GM19023 (cell line): ENCODE measurements around the gene MOSPD3.

Source experiments
- ATAC-seq: cut with Tn5 transposase; IDR thresholded peaks from one replicate; pipeline ENCODE4 v1.9.1; 2021; ENCODE audit warnings: mild to moderate bottlenecking, moderate library complexity; ENCODE audit not compliant: unreplicated experiment

MOSPD3 gene

GRCh38 chr7:100575206-100575631, 37.1 kb upstream of the MOSPD3 start:
- no peak for ATAC-seq

DNA sequence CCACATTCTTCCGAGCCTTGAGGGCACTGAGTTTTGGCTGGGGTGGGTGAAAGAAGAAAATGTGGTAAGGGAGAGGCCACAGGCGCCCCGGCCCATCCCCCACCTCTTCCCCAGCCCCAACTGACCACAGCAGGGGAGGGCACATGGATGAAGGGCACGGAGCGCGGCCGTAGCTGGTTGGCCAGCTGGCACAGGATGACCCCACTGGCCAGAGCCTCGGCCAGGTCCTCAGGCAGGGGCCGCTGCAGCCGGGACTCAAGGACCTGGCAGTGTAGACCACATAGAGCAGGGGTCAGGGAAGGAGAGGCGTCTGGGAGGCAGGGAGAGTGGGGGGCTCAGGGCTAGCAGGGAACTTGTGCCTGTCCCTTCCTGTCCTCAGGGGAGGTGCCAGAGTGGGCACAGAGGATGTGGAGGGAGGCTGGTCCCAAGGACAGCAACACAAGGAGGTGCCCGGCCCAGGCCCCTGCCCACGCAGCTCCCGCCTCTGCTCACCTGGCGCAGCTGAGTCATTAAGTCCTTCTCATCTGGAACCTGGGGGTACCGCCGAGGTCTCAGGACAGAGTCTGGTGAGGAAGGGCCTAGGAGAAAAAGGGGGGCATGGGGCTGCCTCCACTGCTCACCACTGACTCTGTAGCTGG, 36.5 kb upstream of the MOSPD3 start:
- no peak for ATAC-seq

DNA sequence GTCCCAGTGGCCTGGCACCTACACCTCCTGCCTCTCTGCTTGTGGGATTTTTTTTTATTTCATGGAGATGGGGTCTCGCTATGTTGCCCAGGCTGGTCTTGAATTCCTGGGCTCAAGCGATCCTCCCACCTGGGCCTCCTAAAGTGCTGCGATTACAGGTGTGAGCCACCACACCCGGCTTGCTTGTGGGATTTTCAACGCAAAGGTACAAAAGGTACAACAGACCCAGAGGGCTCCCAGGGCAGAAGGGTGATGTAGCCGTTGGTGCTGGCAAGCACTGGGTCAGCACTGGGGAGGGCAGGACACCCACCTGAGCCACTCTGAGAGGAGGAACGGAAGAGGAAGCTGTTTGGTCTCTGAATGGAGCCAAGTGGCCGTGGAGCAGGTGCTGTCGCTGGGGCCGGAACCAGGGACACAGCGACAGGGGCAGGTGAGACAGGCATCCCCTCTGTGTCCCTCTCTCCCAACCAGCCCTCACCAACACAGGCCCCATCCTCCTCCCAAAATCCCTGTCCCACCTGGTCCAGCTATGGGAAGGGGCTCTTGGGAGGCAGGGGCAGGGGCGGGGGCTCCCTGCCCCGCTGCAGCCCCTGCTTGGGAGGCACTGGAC, 35.9 kb upstream of the MOSPD3 start:
- ATAC-seq, result no peak

DNA sequence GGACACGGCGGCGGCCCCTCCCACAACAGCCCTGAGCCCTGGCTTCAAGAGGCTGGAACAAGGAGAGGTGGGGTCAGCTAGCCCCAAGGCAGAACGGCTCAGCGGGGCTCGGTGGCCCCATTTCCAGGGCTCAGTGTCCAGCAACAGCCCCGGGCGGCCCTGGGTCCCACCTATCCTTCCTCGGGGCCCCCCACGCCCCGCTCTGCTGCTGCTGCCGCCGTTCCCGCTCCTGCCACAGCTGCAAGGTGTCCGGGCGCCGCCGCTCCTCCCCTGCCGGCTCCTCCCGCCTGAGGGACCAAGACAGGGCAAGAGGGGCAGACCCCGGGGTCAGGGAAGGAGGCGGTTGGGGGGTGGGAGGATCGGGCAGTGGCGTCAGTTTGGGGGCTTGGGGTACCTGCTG, 35.2 kb upstream of the MOSPD3 start:
- ATAC-seq, result no peak

GRCh38 chr7:100577507-100577906, 34.8 kb upstream of the MOSPD3 start:
- ATAC-seq, result no peak

- ATAC-seq, result no peak
Measured at GRCh38 chr7:100578246-100579183, 33.8 kb upstream of the MOSPD3 start.

GRCh38 chr7:100580466-100581283, 31.7 kb upstream of the MOSPD3 start:
- ATAC-seq, result no peak

GRCh38 chr7:100582041-100582579, 30.2 kb upstream of the MOSPD3 start:
- ATAC-seq, result no peak

DNA sequence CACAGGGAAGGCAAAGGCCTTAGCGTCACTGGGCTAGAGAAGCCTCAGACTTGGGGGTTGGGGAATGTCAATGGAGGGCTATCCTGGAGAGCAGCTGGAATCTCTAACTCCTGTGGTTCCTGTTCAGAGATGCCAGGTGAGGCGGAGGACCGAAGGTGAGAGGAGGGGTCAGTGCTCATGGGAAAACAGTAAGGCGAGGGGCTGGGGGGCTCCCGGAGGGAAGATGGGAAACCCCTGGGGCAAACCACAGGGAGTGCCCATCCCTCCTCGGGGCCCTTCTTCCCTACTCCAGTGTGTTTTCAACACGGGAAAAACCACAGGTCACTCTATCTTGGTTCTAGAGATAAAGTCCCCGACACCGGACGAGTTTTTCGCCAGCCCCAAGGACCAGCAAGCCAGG, 29.7 kb upstream of the MOSPD3 start:
- no peak for ATAC-seq

GRCh38 chr7:100583132-100584053, 28.9 kb upstream of the MOSPD3 start:
- no peak for ATAC-seq

DNA sequence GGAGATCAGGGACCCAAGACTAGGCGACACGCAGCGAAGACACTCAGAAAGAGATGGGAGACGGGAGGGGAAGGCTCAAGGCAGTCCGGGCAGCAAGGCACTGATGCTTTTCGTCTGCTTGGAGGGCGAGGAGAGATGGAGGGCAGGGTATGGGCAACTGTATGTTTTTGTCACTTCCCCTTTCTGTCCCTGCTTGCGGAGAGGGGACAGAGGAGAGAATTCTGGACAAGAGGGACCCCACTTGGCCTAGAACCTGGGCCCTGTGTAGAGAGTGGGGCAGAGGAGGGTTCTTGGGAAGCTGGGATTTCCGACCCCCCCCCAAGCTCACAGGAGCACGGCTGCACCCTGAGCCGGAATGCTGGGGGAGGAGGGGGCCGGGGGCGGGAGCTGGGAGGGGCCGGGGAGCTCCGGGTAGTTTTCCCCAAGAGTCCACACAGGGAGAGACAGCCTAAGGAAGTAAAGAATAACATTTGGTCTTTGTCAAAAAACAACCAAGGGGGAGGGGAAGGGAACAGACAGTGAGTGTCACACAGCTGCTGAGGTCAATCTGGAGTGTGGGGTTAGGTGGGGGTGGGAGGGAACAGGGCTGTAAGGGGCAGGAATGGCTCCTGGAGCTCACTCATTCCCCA, 28.2 kb upstream of the MOSPD3 start:
- no peak for ATAC-seq

DNA sequence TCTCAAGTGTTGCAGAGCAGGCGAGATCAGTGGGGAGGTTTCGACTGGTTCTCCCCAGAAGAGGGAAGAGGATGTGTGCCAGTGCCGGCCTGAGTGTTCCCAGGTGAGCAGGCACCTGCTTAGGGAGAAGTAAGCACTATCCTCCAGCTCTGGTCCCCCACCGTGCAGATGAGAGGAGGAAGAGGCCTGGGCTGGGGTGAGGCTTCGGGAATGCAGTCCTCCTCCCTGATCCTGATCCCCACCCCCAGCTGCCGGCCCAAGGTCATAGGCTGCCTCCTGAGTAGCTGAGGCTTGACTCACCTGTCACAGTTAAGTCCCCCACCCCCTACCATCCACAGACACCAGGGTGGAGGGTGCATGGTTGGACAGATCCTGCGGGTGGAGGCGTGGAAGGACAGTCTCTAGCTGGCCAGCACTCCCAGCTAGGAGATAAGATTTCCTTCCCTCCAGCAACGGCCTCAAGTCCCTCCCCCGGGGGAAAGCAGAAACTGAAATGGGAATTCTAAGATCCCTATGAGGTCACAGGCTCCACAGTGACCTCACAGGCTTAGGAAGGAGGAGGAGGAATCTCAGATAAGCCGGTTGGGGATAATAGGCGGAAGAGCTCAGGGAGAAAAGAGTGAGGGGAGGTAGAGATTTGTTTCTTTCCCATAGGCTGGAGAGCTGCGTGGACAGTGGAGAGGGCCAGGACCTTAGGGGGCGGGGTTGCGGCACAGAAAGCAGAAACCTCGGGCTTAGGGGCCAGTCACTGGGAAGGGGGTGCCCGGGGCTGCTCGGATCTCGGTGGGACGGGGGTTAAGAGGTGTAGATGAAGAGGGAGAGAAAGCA, 27.4 kb upstream of the MOSPD3 start:
- no peak for ATAC-seq

GRCh38 chr7:100585511-100586265, 26.7 kb upstream of the MOSPD3 start, which contains the start of gene LRCH4:
TSS of gene LRCH4 (minus strand) at chr7:100586129. CDS start at chr7:100586100, 29 bp downstream.
- peak; percentile 28 for ATAC-seq

- peak; percentile 85 for ATAC-seq
Measured at GRCh38 chr7:100586266-100587025, 25.9 kb upstream of the MOSPD3 start, which contains the start of gene FBXO24. TSS of gene FBXO24 (plus strand) at chr7:100586328. CDS start at chr7:100586626, 298 bp downstream.

DNA sequence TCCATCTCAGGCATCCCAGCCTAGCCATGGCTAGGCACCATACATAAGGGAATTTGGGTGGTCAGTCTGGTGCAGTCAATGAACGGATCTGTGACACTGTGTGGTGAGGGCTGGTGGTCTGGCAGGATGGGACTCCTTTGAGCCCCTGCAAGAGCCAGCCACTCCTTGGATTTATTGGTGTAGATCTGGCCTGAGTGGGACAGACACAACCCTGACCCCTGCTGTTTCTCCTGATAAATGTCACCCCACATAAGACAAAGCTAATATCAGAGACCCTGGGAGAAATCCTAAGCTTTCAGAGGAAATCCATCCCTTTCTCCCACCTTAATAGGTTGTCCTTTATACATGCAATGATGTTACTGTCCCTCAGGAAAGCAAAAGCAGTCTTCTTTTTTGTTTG, 23.9 kb upstream of the MOSPD3 start:
- ATAC-seq, result no peak

DNA sequence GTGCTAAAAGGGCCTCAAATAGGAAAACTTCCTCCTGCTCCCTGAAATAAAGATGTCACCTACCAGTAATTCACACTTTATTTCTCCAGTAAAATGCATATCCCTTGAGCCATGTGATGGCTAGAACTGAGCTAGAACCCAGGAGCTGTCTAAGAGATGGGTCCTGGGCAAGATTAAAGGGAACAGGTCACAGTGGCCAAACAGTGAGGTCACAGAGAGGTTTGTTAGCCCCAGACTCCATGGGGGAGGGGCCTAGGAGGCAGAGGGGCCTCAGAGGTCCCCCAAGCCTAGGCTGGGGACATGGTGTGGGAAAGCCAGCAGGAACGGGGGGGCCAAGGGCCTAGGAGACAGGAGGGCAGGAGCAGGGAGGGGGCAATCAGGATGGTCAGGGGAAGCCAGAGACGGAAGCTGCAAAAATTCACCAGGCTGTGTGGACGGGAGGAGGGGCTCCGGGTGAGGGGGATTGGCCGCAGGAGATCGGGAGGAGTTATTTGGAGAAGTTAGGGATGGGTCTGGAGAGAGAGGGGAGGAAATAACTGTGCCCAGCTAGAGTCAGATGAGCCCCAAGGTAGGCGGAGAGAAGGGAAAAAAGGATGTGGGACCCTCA, 22.9 kb upstream of the MOSPD3 start:
- ATAC-seq, result no peak
